ENCODE data around the gene CDHR5.

Gene CDHR5

GRCh38 chr11:610146-610801 lies 14.5 kb downstream of the CDHR5 start:
- no peak for DNase-seq (ENCODE audit: low read depth)

GRCh38 chr11:609341-609811 lies 15.4 kb downstream of the CDHR5 start:
- no peak for DNase-seq (ENCODE audit: low read depth)

GRCh38 chr11:608791-609251 lies 15.9 kb downstream of the CDHR5 start:
- no peak for DNase-seq (ENCODE audit: low read depth)

GRCh38 chr11:607971-608659 lies 16.6 kb downstream of the CDHR5 start:
- no peak for DNase-seq (ENCODE audit: low read depth)

- no peak for DNase-seq (ENCODE audit: low read depth)
Measured at GRCh38 chr11:607020-607780, 17.6 kb downstream of the CDHR5 start.

- no peak for DNase-seq (ENCODE audit: low read depth)
Measured at GRCh38 chr11:606245-606644, 18.5 kb downstream of the CDHR5 start.

- DNase-seq (ENCODE audit: low read depth) = no peak
Measured at GRCh38 chr11:605286-606129, 19.2 kb downstream of the CDHR5 start.

GRCh38 chr11:603154-603553 lies 21.6 kb downstream of the CDHR5 start:
- no peak for DNase-seq (ENCODE audit: low read depth)

- DNase-seq (ENCODE audit: low read depth) = no peak
Measured at GRCh38 chr11:601573-602245, 23.0 kb downstream of the CDHR5 start.

GRCh38 chr11:598005-598680 lies 26.6 kb downstream of the CDHR5 start:
- DNase-seq (ENCODE audit: low read depth) = no peak

- DNase-seq (ENCODE audit: low read depth) = no peak
Measured at GRCh38 chr11:597166-597725, 27.5 kb downstream of the CDHR5 start.

- DNase-seq (ENCODE audit: low read depth) = no peak
Measured at GRCh38 chr11:596374-596773, 28.4 kb downstream of the CDHR5 start.

GRCh38 chr11:595400-595799 lies 29.4 kb downstream of the CDHR5 start:
- DNase-seq (ENCODE audit: low read depth) = no peak

- no peak for DNase-seq (ENCODE audit: low read depth)
Measured at GRCh38 chr11:593347-593746, 31.4 kb downstream of the CDHR5 start.

GRCh38 chr11:592918-593317 lies 31.8 kb downstream of the CDHR5 start:
- no peak for DNase-seq (ENCODE audit: low read depth)

- no peak for DNase-seq (ENCODE audit: low read depth)
Measured at GRCh38 chr11:592501-592900, 32.3 kb downstream of the CDHR5 start.

GRCh38 chr11:590997-591396 lies 33.8 kb downstream of the CDHR5 start:
- DNase-seq (ENCODE audit: low read depth) = no peak

- no peak for DNase-seq (ENCODE audit: low read depth)
Measured at GRCh38 chr11:589798-590197, 35.0 kb downstream of the CDHR5 start.

- no peak for DNase-seq (ENCODE audit: low read depth)
Measured at GRCh38 chr11:587978-588380, 36.8 kb downstream of the CDHR5 start.

GRCh38 chr11:587546-587945 lies 37.2 kb downstream of the CDHR5 start:
- DNase-seq (ENCODE audit: low read depth) = no peak
